IMR-90 (cell line): ENCODE measurements around the gene MRPL30.

ENCODE experiments used
- CEBPB ChIP-seq: IDR thresholded peaks from 2 replicates; pipeline ENCODE4 v1.6.1; 2012; ENCODE audit warnings: low read depth, low read length, improper control_type of control experiment
- CTCF ChIP-seq: conservative IDR thresholded peaks from 2 replicates; pipeline ENCODE4 v1.5.1; 2012; ENCODE audit warnings: mild to moderate bottlenecking, low read depth, low read length, improper control_type of control experiment
- FOS ChIP-seq: fragments of 150-350 bp; IDR thresholded peaks from 2 replicates; pipeline ENCODE4 v1.6.1; 2016; ENCODE audit warnings: low read depth, low read length
- POLR2A ChIP-seq: IDR thresholded peaks from 2 replicates; pipeline ENCODE4 v1.6.1; 2012; ENCODE audit warnings: mild to moderate bottlenecking, low read depth, low read length
- RAD21 ChIP-seq: IDR thresholded peaks from 2 replicates; pipeline ENCODE4 v1.6.1; 2012; ENCODE audit warnings: low read length, improper control_type of control experiment
- USF2 ChIP-seq: fragments of 150-350 bp; IDR thresholded peaks from 2 replicates; pipeline ENCODE4 v1.6.1; 2017; ENCODE audit warnings: mild to moderate bottlenecking, antibody characterized with exemption, low read length, low read depth

DNA sequence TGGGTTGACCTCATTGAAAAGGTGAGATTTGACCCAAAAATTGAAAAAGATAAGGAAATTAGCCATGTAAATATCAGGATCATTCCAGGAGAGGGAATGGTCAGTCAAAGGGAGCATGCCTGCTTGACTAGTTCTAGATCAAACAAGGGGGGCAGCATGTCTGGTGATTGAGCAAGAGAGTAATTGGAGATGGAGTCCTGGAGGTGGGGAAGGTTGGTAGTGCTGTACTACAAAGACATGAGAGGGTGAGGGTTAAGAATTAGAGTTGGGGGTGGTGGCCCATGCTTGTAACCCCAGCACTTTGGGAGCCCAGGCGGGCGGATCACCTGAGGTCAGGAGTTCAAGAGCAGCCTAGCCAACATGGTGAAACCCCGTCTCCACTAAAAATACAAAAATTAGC lies 2.0 kb downstream of the MRPL30 start:
- TF ChIP-seq USF2 (no peak), CTCF (no peak), CEBPB (peak; percentile 35; the same call in 1 of the 2 replicates), POLR2A (no peak), FOS (no peak), RAD21 (no peak)
